Esophagus squamous epithelium (tissue), 5 donors: ENCODE data around the gene ABR. TPM values are rescaled to one million over a fixed set of nuclear protein-coding genes. Genes with fewer than 3 reads are reported as not detected.

Source experiments
- DNase-seq: peaks from one replicate; lab custom pipeline; 2025; lab: John Stamatoyannopoulos, UW
- H3K27ac ChIP-seq, 4 donors: fragments of 200-600 bp; sonication (generic); one replicate each; pipeline ENCODE4 v1.5.1; 2016 to 2019; ENCODE audit warnings: mild to moderate bottlenecking in 1 of 4
- H3K27me3 ChIP-seq, 4 donors: fragments of 200-600 bp; sonication (generic); 1 replicate in 3 of 4; 2 replicates in 1 of 4; pipeline versions ENCODE4 v1.5.1 to v1.6.0; 2017 to 2021; ENCODE audit warnings: antibody characterized with exemption in 1 of 4
- H3K36me3 ChIP-seq, 3 donors: fragments of 200-600 bp; sonication (generic); one replicate each; pipeline ENCODE4 v1.5.1; 2016 to 2019
- H3K4me1 ChIP-seq, 3 donors: fragments of 200-600 bp; sonication (generic); one replicate each; pipeline ENCODE4 v1.5.1; 2017 to 2019
- H3K4me3 ChIP-seq, 4 donors: fragments of 200-600 bp; sonication (generic); 1 replicate in 3 of 4; 2 replicates in 1 of 4; pipeline ENCODE4 v1.5.1; 2016 to 2019; ENCODE audit warnings: mild to moderate bottlenecking in 2 of 4, moderate library complexity in 1 of 4
- H3K9me3 ChIP-seq, 3 donors: fragments of 200-600 bp; sonication (generic); one replicate each; pipeline ENCODE4 v1.5.1; 2016 to 2019
- POLR2A ChIP-seq, 4 donors: fragments of 450-650 bp; IDR thresholded peaks; one replicate each; pipeline ENCODE4 v1.6.1; 2017; ENCODE audit warnings: antibody characterized with exemption in 4 of 4, mild to moderate bottlenecking in 4 of 4, moderate library complexity in 3 of 4
- WGBS, 2 donors: methylation state at CpG; one replicate each; pipeline ENCODE4 v1.1.5; 2018; 5-methylcytosine and 5-hydroxymethylcytosine counted together
- intact Hi-C: fragments of 100-400 bp; cut with DNase I; formaldehyde crosslinking; loops from one replicate; pipeline ENCODE4 v1.15.0; 2022
- total RNA-seq, 4 donors: library from RNA; depleted of rRNA; stranded (reverse); fragments of >200 nt; gene quantifications; one replicate each; pipeline ENCODE4 v1.1.0, GENCODE V29; 2016
- TF ChIP-seq, protein P1 (sequence below), 6 experiments: fragments of 450-650 bp in 4 of 6; fragments of 200-600 bp in 2 of 6; sonication (generic) in 2 of 6; IDR thresholded peaks; one replicate each; pipeline ENCODE4 v1.5.1; 2016 to 2019; ENCODE audit warnings: antibody characterized with exemption in 6 of 6, mild to moderate bottlenecking in 4 of 6, moderate library complexity in 4 of 6
- donor health status: DM: yes; HTN: yes; CAD: no.

ABR gene
- total RNA-seq, 4 donors from 2014 or later: 62.1 to 248 (median 75.5) TPM

GRCh38 chr17:1227365-1227764 is 47.6 kb upstream of the ABR start:
- DNase-seq: no peak
- intact Hi-C loops: no loop called here
- Histone ChIP-seq H3K36me3 (no peaks in the 10 kb centered on the region), H3K27me3 (peaks cover 3 to 58% (median 18%) of the 10 kb centered on the region in 4 donors), H3K4me3 (peak overlapping the region in 2 of 4 donors; percentile 61 to 77), H3K9me3 (no peaks in the 10 kb centered on the region), H3K27ac (no peak overlapping the region), H3K4me1 (peaks cover 10 to 32% (median 18%) of the 10 kb centered on the region in 3 donors)
- TF ChIP-seq, protein P1, sequence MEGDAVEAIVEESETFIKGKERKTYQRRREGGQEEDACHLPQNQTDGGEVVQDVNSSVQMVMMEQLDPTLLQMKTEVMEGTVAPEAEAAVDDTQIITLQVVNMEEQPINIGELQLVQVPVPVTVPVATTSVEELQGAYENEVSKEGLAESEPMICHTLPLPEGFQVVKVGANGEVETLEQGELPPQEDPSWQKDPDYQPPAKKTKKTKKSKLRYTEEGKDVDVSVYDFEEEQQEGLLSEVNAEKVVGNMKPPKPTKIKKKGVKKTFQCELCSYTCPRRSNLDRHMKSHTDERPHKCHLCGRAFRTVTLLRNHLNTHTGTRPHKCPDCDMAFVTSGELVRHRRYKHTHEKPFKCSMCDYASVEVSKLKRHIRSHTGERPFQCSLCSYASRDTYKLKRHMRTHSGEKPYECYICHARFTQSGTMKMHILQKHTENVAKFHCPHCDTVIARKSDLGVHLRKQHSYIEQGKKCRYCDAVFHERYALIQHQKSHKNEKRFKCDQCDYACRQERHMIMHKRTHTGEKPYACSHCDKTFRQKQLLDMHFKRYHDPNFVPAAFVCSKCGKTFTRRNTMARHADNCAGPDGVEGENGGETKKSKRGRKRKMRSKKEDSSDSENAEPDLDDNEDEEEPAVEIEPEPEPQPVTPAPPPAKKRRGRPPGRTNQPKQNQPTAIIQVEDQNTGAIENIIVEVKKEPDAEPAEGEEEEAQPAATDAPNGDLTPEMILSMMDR (IDR thresholded peaks at IDR 0.05): no peak
- TF ChIP-seq POLR2A (IDR thresholded peaks at IDR 0.05): no peak
- WGBS, 2 donors: 70 to 78% methylated on average over 5 of the region's 5 CpGs

DNA sequence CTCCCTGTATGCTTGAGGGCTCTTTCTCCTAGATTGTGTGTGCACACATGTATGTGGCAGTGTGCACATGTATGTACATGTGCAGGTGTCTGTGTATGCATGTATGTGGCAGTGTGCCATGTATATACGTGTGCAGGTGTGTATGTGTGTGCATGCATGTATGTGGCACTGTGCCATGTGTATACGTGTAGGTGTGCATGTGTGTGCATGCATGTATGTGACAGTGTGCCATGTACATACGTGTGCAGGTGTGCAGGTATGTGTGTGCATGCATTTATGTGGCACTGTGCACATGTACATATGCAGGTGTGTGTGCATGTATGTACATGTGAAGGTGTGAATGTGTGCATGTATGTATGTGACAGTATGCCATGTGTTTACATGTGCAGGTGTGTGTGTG is 46.5 kb upstream of the ABR start:
- whole genome bisulfite sequencing, 2 donors: 66 to 74% methylated on average over 3 of the region's 3 CpGs
- TF ChIP-seq, protein P1 (IDR thresholded peaks at IDR 0.05): no peak
- no peak for TF ChIP-seq POLR2A (IDR thresholded peaks at IDR 0.05)
- intact Hi-C loops: no loop called here
- Histone ChIP-seq H3K4me1 (peaks cover 10 to 32% (median 18%) of the 10 kb centered on the region in 3 donors), H3K27me3 (peaks cover 3 to 52% (median 16%) of the 10 kb centered on the region in 4 donors), H3K27ac (no peak overlapping the region), H3K9me3 (no peaks in the 10 kb centered on the region), H3K4me3 (no peak overlapping the region), H3K36me3 (no peaks in the 10 kb centered on the region)
- DNase-seq: no peak

- H3K4me1 ChIP-seq: peaks cover 4 to 17% (median 16%) of the 10 kb centered on the region in 3 donors
- no peak overlapping the region for H3K4me3 ChIP-seq
- TF ChIP-seq POLR2A (IDR thresholded peaks at IDR 0.05): no peak
- TF ChIP-seq, protein P1 (IDR thresholded peaks at IDR 0.05): no peak
- H3K27me3 ChIP-seq: peaks cover 3 to 38% (median 6%) of the 10 kb centered on the region in 4 donors
- 67 to 88% methylated on average over 7 of the region's 7 CpGs for WGBS, 2 donors
- intact Hi-C loops: no loop called here
- no peak for DNase-seq
- no peak overlapping the region for H3K27ac ChIP-seq
- no peaks in the 10 kb centered on the region for H3K9me3 ChIP-seq
- H3K36me3 ChIP-seq: no peaks in the 10 kb centered on the region
These were observed 44.5 kb upstream of the ABR start for GRCh38 chr17:1224330-1224729.

DNA sequence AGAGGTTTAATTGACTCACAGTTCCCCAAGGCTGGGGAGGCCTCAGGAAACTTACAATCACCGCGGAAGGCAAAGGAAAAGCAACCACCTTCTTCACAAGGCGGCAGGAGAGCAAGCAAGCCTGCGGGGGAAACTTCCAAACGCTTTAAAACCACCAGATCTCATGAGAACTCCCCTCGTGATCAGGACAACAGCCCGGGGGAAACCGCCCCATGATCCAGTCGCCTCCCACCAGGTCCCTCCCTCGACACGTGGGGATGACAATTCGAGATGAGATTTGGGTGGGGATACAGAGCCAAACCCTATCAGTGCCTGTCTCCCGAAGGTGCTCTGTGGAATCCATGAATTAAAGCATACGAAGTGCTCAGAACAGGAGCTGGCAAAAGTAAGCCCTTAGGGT is 43.9 kb upstream of the ABR start:
- intact Hi-C loops: no loop called here
- Histone ChIP-seq H3K4me3 (no peak overlapping the region), H3K9me3 (no peaks in the 10 kb centered on the region), H3K27me3 (peaks cover 3 to 32% (median 5%) of the 10 kb centered on the region in 4 donors), H3K4me1 (peaks cover 4 to 10% (median 9%) of the 10 kb centered on the region in 3 donors), H3K36me3 (no peaks in the 10 kb centered on the region), H3K27ac (no peak overlapping the region)
- TF ChIP-seq POLR2A (IDR thresholded peaks at IDR 0.05): no peak
- TF ChIP-seq, protein P1 (IDR thresholded peaks at IDR 0.05): no peak
- no peak for DNase-seq
- 78 to 82% methylated on average over 10 to 12 of the region's 14 CpGs for WGBS, 2 donors

DNA sequence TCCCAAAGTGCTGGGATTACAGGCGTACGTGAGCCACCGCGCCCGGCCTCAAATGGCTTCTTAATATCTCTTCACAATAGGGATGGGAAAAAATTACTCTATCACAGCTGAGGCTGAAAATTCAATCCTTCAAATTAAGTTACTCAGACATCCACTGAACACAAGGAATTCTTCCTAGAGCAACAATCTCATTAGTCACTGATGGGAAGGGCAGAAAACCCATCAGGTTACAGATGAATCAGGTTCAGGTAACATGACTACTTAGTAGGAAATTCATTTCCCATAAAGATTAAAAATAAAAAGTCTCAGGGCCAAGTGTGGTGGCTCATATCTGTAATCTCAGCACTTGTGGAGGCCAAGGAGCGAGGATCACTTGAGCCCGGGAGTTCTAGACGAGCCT is 42.5 kb upstream of the ABR start:
- Histone ChIP-seq H3K27ac (no peak overlapping the region), H3K36me3 (no peaks in the 10 kb centered on the region), H3K27me3 (peaks cover 0 to 30% (median 0%) of the 10 kb centered on the region in 4 donors), H3K4me3 (no peak overlapping the region), H3K9me3 (no peaks in the 10 kb centered on the region), H3K4me1 (no peaks in the 10 kb centered on the region)
- DNase-seq: no peak
- TF ChIP-seq, protein P1 (IDR thresholded peaks at IDR 0.05): no peak
- TF ChIP-seq POLR2A (IDR thresholded peaks at IDR 0.05): no peak
- intact Hi-C loops: no loop called here
- WGBS, 2 donors: 81 to 88% methylated on average over 7 of the region's 8 CpGs
